H9 (cell line): ENCODE results near the gene STMN3. TPM values are rescaled to one million over a fixed set of nuclear protein-coding genes. Genes with fewer than 3 reads are reported as not detected.

Experiments
- DNase-seq: peaks from one replicate; pipeline ENCODE4 v3.0.0-alpha.2; 2017
- H2AFZ ChIP-seq: one replicate; pipeline ENCODE4 v1.6.1; 2013; ENCODE audit warnings: mild to moderate bottlenecking, low read length, control low read depth, moderate library complexity
- H2AK5ac ChIP-seq: 2 replicates; pipeline ENCODE4 v1.6.1; 2013; ENCODE audit warnings: low read length, control low read depth, mixed read lengths; ENCODE audit not compliant: insufficient read length
- H2BK120ac ChIP-seq: one replicate; pipeline ENCODE4 v1.6.1; 2013; ENCODE audit warnings: low read depth, mild to moderate bottlenecking, low read length, control low read depth, inconsistent platforms; ENCODE audit not compliant: poor library complexity, severe bottlenecking
- H2BK12ac ChIP-seq: 2 replicates; pipeline ENCODE4 v1.6.1; 2013; ENCODE audit warnings: low read length, control low read depth, mixed read lengths, low read depth; ENCODE audit not compliant: insufficient read length
- H2BK15ac ChIP-seq: 2 replicates; pipeline ENCODE4 v1.6.1; 2013; ENCODE audit warnings: low read depth, low read length, control low read depth
- H2BK20ac ChIP-seq: one replicate; pipeline ENCODE4 v1.6.1; 2013; ENCODE audit warnings: low read depth, mild to moderate bottlenecking, low read length, control low read depth, inconsistent platforms; ENCODE audit not compliant: poor library complexity, severe bottlenecking
- H2BK5ac ChIP-seq: 2 replicates; pipeline ENCODE4 v1.6.1; 2013; ENCODE audit warnings: low read length, control low read depth, mixed read lengths; ENCODE audit not compliant: insufficient read length
- H3K14ac ChIP-seq: 2 replicates; pipeline ENCODE4 v1.6.1; 2013; ENCODE audit warnings: low read length, control low read depth; ENCODE audit not compliant: insufficient read depth
- H3K18ac ChIP-seq: 2 replicates; pipeline ENCODE4 v1.6.1; 2013; ENCODE audit warnings: low read depth, mild to moderate bottlenecking, mixed read lengths, low read length, control low read depth; ENCODE audit not compliant: insufficient read length
- H3K23ac ChIP-seq: 2 replicates; pipeline ENCODE4 v1.6.1; 2013; ENCODE audit warnings: low read length, control low read depth, mixed read lengths, low read depth; ENCODE audit not compliant: insufficient read length
- H3K23me2 ChIP-seq: 2 replicates; pipeline ENCODE4 v1.6.1; 2013; ENCODE audit warnings: low read depth, mild to moderate bottlenecking, mixed read lengths, low read length, control low read depth; ENCODE audit not compliant: insufficient read length, poor library complexity, severe bottlenecking
- H3K27ac ChIP-seq: 2 replicates; pipeline ENCODE4 v1.5.1; 2013; ENCODE audit warnings: low read length, control low read depth, mixed read lengths, low read depth; ENCODE audit not compliant: insufficient read length
- H3K27me3 ChIP-seq: 2 replicates; pipeline ENCODE4 v1.6.1; 2013; ENCODE audit warnings: low read length, control low read depth, inconsistent platforms; ENCODE audit not compliant: insufficient read depth
- H3K4ac ChIP-seq: 2 replicates; pipeline ENCODE4 v1.6.1; 2013; ENCODE audit warnings: low read depth, mild to moderate bottlenecking, control low read depth, inconsistent platforms, low read length, moderate library complexity
- H3K4me1 ChIP-seq: 2 replicates; pipeline ENCODE4 v1.6.1; 2013; ENCODE audit warnings: low read length, control low read depth, inconsistent platforms; ENCODE audit not compliant: insufficient read depth
- H3K4me2 ChIP-seq: 2 replicates; pipeline ENCODE4 v1.6.1; 2013; ENCODE audit warnings: low read length, control low read depth, mixed read lengths; ENCODE audit not compliant: insufficient read length, insufficient read depth
- H3K56ac ChIP-seq: 2 replicates; pipeline ENCODE4 v1.6.1; 2013; ENCODE audit warnings: low read depth, mild to moderate bottlenecking, mixed read lengths, low read length, control low read depth; ENCODE audit not compliant: insufficient read length
- H3K79me1 ChIP-seq: 2 replicates; pipeline ENCODE4 v1.6.1; 2013; ENCODE audit warnings: low read depth, mild to moderate bottlenecking, moderate library complexity, low read length, control low read depth, inconsistent platforms; ENCODE audit not compliant: insufficient read depth, poor library complexity, severe bottlenecking
- H3K79me2 ChIP-seq: 2 replicates; pipeline ENCODE4 v1.6.1; 2013; ENCODE audit warnings: low read length, control low read depth, inconsistent platforms; ENCODE audit not compliant: insufficient read depth
- H3K9ac ChIP-seq: 2 replicates; pipeline ENCODE4 v1.6.1; 2013; ENCODE audit warnings: low read length, control low read depth, mixed read lengths; ENCODE audit not compliant: insufficient read length; ENCODE audit errors: extremely low read depth
- H3K9me3 ChIP-seq: one replicate; pipeline ENCODE4 v1.6.1; 2013; ENCODE audit warnings: low read depth, low read length, inconsistent platforms; ENCODE audit not compliant: control insufficient read depth
- H3T11ph ChIP-seq: one replicate; pipeline ENCODE4 v1.6.1; 2013; ENCODE audit warnings: mild to moderate bottlenecking, low read length, control low read depth, inconsistent platforms
- H4K20me1 ChIP-seq: one replicate; pipeline ENCODE4 v1.6.1; 2013; ENCODE audit not compliant: control insufficient read depth, insufficient read length, insufficient read depth
- H4K5ac ChIP-seq: 2 replicates; pipeline ENCODE4 v1.6.1; 2013; ENCODE audit warnings: low read depth, mild to moderate bottlenecking, mixed read lengths, low read length, control low read depth; ENCODE audit not compliant: insufficient read length
- H4K8ac ChIP-seq: replicated peaks from 2 replicates; pipeline ENCODE4 v1.6.1; 2013; ENCODE audit warnings: low read length, control low read depth, mixed read lengths, low read depth; ENCODE audit not compliant: insufficient read length
- H4K91ac ChIP-seq: 2 replicates; pipeline ENCODE4 v1.6.1; 2013; ENCODE audit warnings: low read depth, mild to moderate bottlenecking, moderate library complexity, mixed read lengths, low read length, control low read depth; ENCODE audit not compliant: insufficient read length
- H3K27ac Mint-ChIP-seq, 3 experiments: 2 replicates in 2 of 3; 3 replicates in 1 of 3; pipeline ENCODE4 v1.8.0; 2020 to 2021; ENCODE audit warnings: mixed read lengths in 3 of 3, mild to moderate bottlenecking in 1 of 3, moderate library complexity in 1 of 3
- H3K27me3 Mint-ChIP-seq: 2 replicates; pipeline ENCODE4 v1.8.0; 2021; ENCODE audit warnings: low read depth, mild to moderate bottlenecking, moderate library complexity, mixed read lengths
- H3K36me3 Mint-ChIP-seq, 3 experiments: 2 replicates in 2 of 3; 3 replicates in 1 of 3; pipeline ENCODE4 v1.8.0; 2020 to 2021; ENCODE audit warnings: low read depth in 3 of 3, mixed read lengths in 3 of 3; ENCODE audit not compliant: insufficient read depth in 1 of 3
- H3K4me1 Mint-ChIP-seq, 2 experiments: 2 replicates each; pipeline ENCODE4 v1.8.0; 2020; ENCODE audit warnings: mixed read lengths in 2 of 2
- H3K4me3 Mint-ChIP-seq, 2 experiments: 2 replicates in 1 of 2; 3 replicates in 1 of 2; pipeline ENCODE4 v1.8.0; 2020 to 2021; ENCODE audit warnings: mild to moderate bottlenecking in 2 of 2, mixed read lengths in 2 of 2, moderate library complexity in 1 of 2
- H3K9me3 Mint-ChIP-seq, 2 experiments: 2 replicates in 1 of 2; 3 replicates in 1 of 2; pipeline ENCODE4 v1.8.0; 2020; ENCODE audit warnings: mild to moderate bottlenecking in 2 of 2, mixed read lengths in 2 of 2, moderate library complexity in 1 of 2
- CTCF ChIP-seq: fragments of 200-600 bp; sonication (generic); conservative IDR thresholded peaks from 3 replicates; pipeline ENCODE4 v1.8.0; 2021; ENCODE audit warnings: antibody characterized with exemption, mild to moderate bottlenecking
- WGBS: extraction: QIAGEN DNeasy Blood & Tissue Kit; methylation state at CpG from one replicate; pipeline ENCODE4 v1.1.7; 2013; ENCODE audit warnings: missing lambda C conversion rate, low lambda C conversion rate, mixed read lengths; ENCODE audit not compliant: insufficient read length; ENCODE audit errors: extremely low coverage; 5-methylcytosine and 5-hydroxymethylcytosine counted together
- total RNA-seq: library from RNA; stranded (reverse); gene quantifications from 2 replicates; pipeline ENCODE4 v1.2.1, GENCODE V29; 2021

The STMN3 gene
- total RNA-seq, 1 experiment from 2014 or later = 54.0 TPM

DNA sequence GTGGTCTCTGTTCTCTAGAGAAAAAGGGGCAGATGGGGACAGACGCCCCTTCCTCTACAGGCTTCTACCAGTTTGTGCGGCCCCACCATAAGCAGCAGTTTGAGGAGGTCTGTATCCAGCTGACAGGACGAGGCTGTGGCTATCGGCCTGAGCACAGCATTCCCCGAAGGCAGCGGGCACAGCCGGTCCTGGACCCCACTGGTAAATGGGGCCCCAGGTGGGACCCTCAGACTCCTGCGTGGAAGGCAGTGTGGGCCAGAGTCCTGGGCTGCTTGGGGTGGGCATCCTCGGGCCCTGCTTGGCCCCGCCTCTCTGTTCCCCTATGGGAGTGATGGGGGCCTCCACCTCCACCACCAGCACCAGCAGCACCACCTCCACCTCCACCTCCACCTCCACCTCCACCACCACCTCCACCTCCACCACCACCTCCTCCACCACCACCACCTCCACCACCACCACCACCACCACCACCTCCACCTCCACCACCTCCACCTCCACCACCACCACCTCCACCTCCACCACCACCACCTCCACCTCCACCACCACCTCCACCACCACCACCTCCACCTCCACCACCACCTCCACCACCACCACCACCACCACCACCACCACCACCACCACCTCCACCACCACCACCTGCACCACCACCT lies 40.0 kb upstream of the STMN3 start:
- Mint-ChIP-seq H3K27ac (no peak overlapping the region), H3K27me3 (peaks cover 6% of the 10 kb centered on the region), H3K9me3 (peaks cover 3 to 5% of the 10 kb centered on the region in 2 experiments; a peak in 3 of 5 replicates), H3K4me3 (no peak overlapping the region), H3K36me3 (peaks cover 14 to 20% (median 17%) of the 10 kb centered on the region in 3 experiments; a peak in 6 of 7 replicates), H3K4me1 (peaks cover 2 to 10% of the 10 kb centered on the region in 2 experiments)
- H2BK120ac ChIP-seq = no peak overlapping the region
- H3T11ph ChIP-seq = no peak overlapping the region
- H3K9ac ChIP-seq = no peak overlapping the region
- no peak overlapping the region for H3K27ac ChIP-seq
- no peak overlapping the region for H3K4ac ChIP-seq
- no CpG with 5 or more reads among the region's 10 CpGs for WGBS
- H2BK20ac ChIP-seq = no peak overlapping the region
- no peaks in the 10 kb centered on the region for H3K79me1 ChIP-seq
- DNase-seq = no peak
- no peaks in the 10 kb centered on the region for H3K4me1 ChIP-seq
- H2BK5ac ChIP-seq = no peak overlapping the region
- H3K9me3 ChIP-seq = no peaks in the 10 kb centered on the region
- no peak overlapping the region for H3K23ac ChIP-seq
- H3K14ac ChIP-seq = no peak overlapping the region
- H3K56ac ChIP-seq = no peak overlapping the region
- no peak overlapping the region for H3K18ac ChIP-seq
- H2AFZ ChIP-seq = no peak overlapping the region
- no peaks in the 10 kb centered on the region for H3K27me3 ChIP-seq
- no peak for TF ChIP-seq CTCF
- H3K23me2 ChIP-seq = peaks cover 4% of the 10 kb centered on the region
- no peak overlapping the region for H2BK15ac ChIP-seq
- H3K4me2 ChIP-seq = no peak overlapping the region
- no peaks in the 10 kb centered on the region for H4K20me1 ChIP-seq
- no peak overlapping the region for H4K91ac ChIP-seq
- H4K5ac ChIP-seq = no peak overlapping the region
- no peaks in the 10 kb centered on the region for H3K79me2 ChIP-seq
- H2AK5ac ChIP-seq = no peak overlapping the region
- H4K8ac ChIP-seq = no peak overlapping the region
- no peak overlapping the region for H2BK12ac ChIP-seq
